GM23338 (cell line): ENCODE measurements around the gene CDC14A.

Experiments
- CREB1 ChIP-seq: fragments of 250-450 bp; sonication (Bioruptor Pico); IDR thresholded peaks from 2 replicates; pipeline ENCODE4 v1.5.0; 2020; ENCODE audit warnings: low read depth, mild to moderate bottlenecking, moderate library complexity
- CTCF ChIP-seq, 2 experiments: fragments of 200-600 bp in 1 of 2; sonication (generic) in 1 of 2; conservative IDR thresholded peaks; 2 replicates each; pipeline versions ENCODE4 v1.5.1 to v1.6.1; 2016 to 2017; ENCODE audit warnings: antibody characterized with exemption in 2 of 2, low read depth in 2 of 2, mild to moderate bottlenecking in 2 of 2, moderate library complexity in 1 of 2
- ETS1 ChIP-seq: IDR thresholded peaks from 2 replicates; pipeline ENCODE4 v1.6.1; 2016; ENCODE audit warnings: antibody characterized with exemption
- EZH2 ChIP-seq: fragments of 200-600 bp; sonication (generic); IDR thresholded peaks from one replicate; pipeline ENCODE4 v1.8.0; 2017; ENCODE audit warnings: antibody characterized with exemption, mild to moderate bottlenecking, low read depth; ENCODE audit not compliant: unreplicated experiment
- EZH2phosphoT487 ChIP-seq: fragments of 200-600 bp; sonication (generic); IDR thresholded peaks from one replicate; pipeline ENCODE4 v1.8.1; 2018; ENCODE audit warnings: antibody characterized with exemption; ENCODE audit not compliant: unreplicated experiment
- JUNB ChIP-seq: IDR thresholded peaks from one replicate; pipeline ENCODE4 v1.6.1; 2016; ENCODE audit warnings: antibody characterized with exemption; ENCODE audit not compliant: unreplicated experiment
- NANOG ChIP-seq: IDR thresholded peaks from 2 replicates; pipeline ENCODE4 v1.6.1; 2016; ENCODE audit warnings: antibody characterized with exemption, borderline replicate concordance
- POLR2AphosphoS5 ChIP-seq: IDR thresholded peaks from 2 replicates; pipeline ENCODE4 v1.6.1; 2016; ENCODE audit warnings: antibody characterized with exemption, low read depth
- REST ChIP-seq: IDR thresholded peaks from one replicate; pipeline ENCODE4 v1.6.1; 2018; ENCODE audit warnings: antibody characterized with exemption; ENCODE audit not compliant: unreplicated experiment
- STAT1 ChIP-seq: IDR thresholded peaks from one replicate; pipeline ENCODE4 v1.6.1; 2016; ENCODE audit warnings: antibody characterized with exemption; ENCODE audit not compliant: unreplicated experiment
- ZNF114 ChIP-seq: fragments of 250-450 bp; sonication (Bioruptor Pico); IDR thresholded peaks from 2 replicates; pipeline ENCODE4 v1.5.0; 2020; ENCODE audit warnings: mild to moderate bottlenecking, moderate library complexity
- ZNF331 ChIP-seq: fragments of 250-450 bp; sonication (Bioruptor Pico); IDR thresholded peaks from 2 replicates; pipeline ENCODE4 v1.5.0; 2020; ENCODE audit warnings: low read depth, mild to moderate bottlenecking, moderate library complexity

- peak; percentile 88 to 97 for TF ChIP-seq CTCF (conservative IDR thresholded peaks at IDR 0.05; ENCODE audit: low read depth in 2 of 2)
- no peak for TF ChIP-seq JUNB
- TF ChIP-seq EZH2phosphoT487: no peak
- TF ChIP-seq EZH2: no peak
- no peak for TF ChIP-seq REST
- TF ChIP-seq ZNF331: no peak
- no peak for TF ChIP-seq CREB1 (CRISPR knock-in tag)
- TF ChIP-seq POLR2AphosphoS5: no peak
- TF ChIP-seq ETS1: no peak
- TF ChIP-seq STAT1: no peak
- no peak for TF ChIP-seq NANOG
- TF ChIP-seq ZNF114 (CRISPR knock-in tag): no peak
Measured at GRCh38 chr1:100459358-100460114, 107.2 kb downstream of the CDC14A start.
